ENCODE measurements around the gene AZIN2.
"Not testable (repeated sequence)": the region's sequence is repeated elsewhere in the genome, so short reads cannot be mapped to it uniquely, and the experiment has no call there.

The AZIN2 gene

GRCh38 chr1:33096363-33097005, 15.5 kb downstream of the AZIN2 start:
- no peak for DNase-seq

GRCh38 chr1:33097137-33097611, 16.2 kb downstream of the AZIN2 start:
- DNase-seq, result no peak

- DNase-seq, result no peak
These were observed 16.8 kb downstream of the AZIN2 start for GRCh38 chr1:33097762-33098161.

- DNase-seq, result no peak
These were observed 17.4 kb downstream of the AZIN2 start for GRCh38 chr1:33098371-33098770.

GRCh38 chr1:33099290-33100118, 18.6 kb downstream of the AZIN2 start:
- peak; percentile 37 to 49 for DNase-seq

GRCh38 chr1:33100119-33100415, 19.1 kb downstream of the AZIN2 start:
- not testable (repeated sequence) for DNase-seq

GRCh38 chr1:33110477-33110876, 29.5 kb downstream of the AZIN2 start:
- DNase-seq, result no peak

GRCh38 chr1:33111965-33112364, 31.0 kb downstream of the AZIN2 start:
- DNase-seq, result no peak

GRCh38 chr1:33117440-33118085, 36.6 kb downstream of the AZIN2 start:
- no peak for DNase-seq

GRCh38 chr1:33118274-33118673, 37.3 kb downstream of the AZIN2 start:
- no peak for DNase-seq

GRCh38 chr1:33119050-33119449, 38.1 kb downstream of the AZIN2 start:
- DNase-seq, result no peak

- no peak for DNase-seq
These were observed 38.7 kb downstream of the AZIN2 start for GRCh38 chr1:33119532-33120217.

GRCh38 chr1:33120436-33121231, 39.7 kb downstream of the AZIN2 start:
- DNase-seq, result no peak

- DNase-seq, result no peak
These were observed 40.8 kb downstream of the AZIN2 start for GRCh38 chr1:33121728-33122127.

- no peak for DNase-seq
These were observed 41.7 kb downstream of the AZIN2 start for GRCh38 chr1:33122483-33123178.

GRCh38 chr1:33123266-33123665, 42.3 kb downstream of the AZIN2 start:
- DNase-seq, result no peak

- not testable (repeated sequence) for DNase-seq
These were observed 43.7 kb downstream of the AZIN2 start for GRCh38 chr1:33124647-33125046.

- no peak for DNase-seq
These were observed 45.6 kb downstream of the AZIN2 start for GRCh38 chr1:33126411-33127000.

GRCh38 chr1:33127001-33127823, 46.3 kb downstream of the AZIN2 start:
- DNase-seq, result peak; percentile 95 to 99

GRCh38 chr1:33128781-33129180, 47.8 kb downstream of the AZIN2 start:
- no peak for DNase-seq
